Endothelial cell (in vitro differentiated cells): Measurements from ENCODE around the gene PRAME. TPM values are rescaled to one million over a fixed set of nuclear protein-coding genes. Genes with fewer than 3 reads are reported as not detected.
"Not testable (repeated sequence)": the region's sequence is repeated elsewhere in the genome, so short reads cannot be mapped to it uniquely, and the experiment has no call there.

Experiments used
- DNase-seq: peaks from one replicate; pipeline ENCODE4 v3.0.0; 2021; ENCODE audit warnings: low spot score
- H3K27ac Mint-ChIP-seq: one replicate; pipeline ENCODE4 v1.8.0; 2021; ENCODE audit warnings: mixed read lengths, inconsistent platforms; ENCODE audit not compliant: unreplicated experiment
- H3K27me3 Mint-ChIP-seq: one replicate; pipeline ENCODE4 v1.8.0; 2021; ENCODE audit warnings: mild to moderate bottlenecking, moderate library complexity, mixed read lengths, inconsistent platforms; ENCODE audit not compliant: unreplicated experiment
- H3K36me3 Mint-ChIP-seq: one replicate; pipeline ENCODE4 v1.8.0; 2021; ENCODE audit warnings: mild to moderate bottlenecking, low read depth, mixed read lengths, inconsistent platforms; ENCODE audit not compliant: unreplicated experiment
- H3K4me1 Mint-ChIP-seq: one replicate; pipeline ENCODE4 v1.8.0; 2021; ENCODE audit warnings: mild to moderate bottlenecking, mixed read lengths, inconsistent platforms; ENCODE audit not compliant: unreplicated experiment
- H3K4me3 Mint-ChIP-seq: one replicate; pipeline ENCODE4 v1.8.0; 2021; ENCODE audit warnings: mild to moderate bottlenecking, mixed read lengths, inconsistent platforms; ENCODE audit not compliant: unreplicated experiment
- H3K9me3 Mint-ChIP-seq: one replicate; pipeline ENCODE4 v1.8.0; 2021; ENCODE audit warnings: mixed read lengths, inconsistent platforms; ENCODE audit not compliant: unreplicated experiment
- CTCF ChIP-seq: fragments of 200-600 bp; sonication (generic); IDR thresholded peaks from one replicate; pipeline ENCODE4 v1.5.0; 2021; ENCODE audit warnings: antibody characterized with exemption; ENCODE audit not compliant: unreplicated experiment
- total RNA-seq: library from RNA; stranded (reverse); fragmentation: NEBNext Ultra II Directional; extraction: Animal tissue kit (Norgen Biotek cat#: 25700); gene quantifications from one replicate; pipeline ENCODE4 v1.2.1, GENCODE V29; 2021; ENCODE audit not compliant: unreplicated experiment

The PRAME gene
- total RNA-seq, 1 donor from 2014 or later, result not detected

- H3K27ac Mint-ChIP-seq, result no peak overlapping the region
These were observed 29.6 kb upstream of the PRAME start for GRCh38 chr22:22588485-22589164.

GRCh38 chr22:22587577-22588188, 28.6 kb upstream of the PRAME start:
- H3K36me3 Mint-ChIP-seq, result no peaks in the 10 kb centered on the region
- TF ChIP-seq CTCF, result no peak
- H3K27ac Mint-ChIP-seq, result no peak overlapping the region
- H3K9me3 Mint-ChIP-seq, result no peaks in the 10 kb centered on the region
- H3K4me3 Mint-ChIP-seq, result no peak overlapping the region
- DNase-seq, result no peak
- no peaks in the 10 kb centered on the region for H3K27me3 Mint-ChIP-seq
- peaks cover 5% of the 10 kb centered on the region for H3K4me1 Mint-ChIP-seq

More at GRCh38 chr22:22588485-22589164, 29.6 kb upstream of the PRAME start:
- Mint-ChIP-seq H3K4me3 (no peak overlapping the region), H3K27me3 (no peaks in the 10 kb centered on the region), H3K4me1 (peaks cover 5% of the 10 kb centered on the region), H3K36me3 (no peaks in the 10 kb centered on the region), H3K9me3 (no peaks in the 10 kb centered on the region)
- TF ChIP-seq CTCF, result no peak
- no peak for DNase-seq

- H3K9me3 Mint-ChIP-seq, result no peaks in the 10 kb centered on the region
- no peak for DNase-seq
- no peak overlapping the region for H3K4me3 Mint-ChIP-seq
- no peaks in the 10 kb centered on the region for H3K36me3 Mint-ChIP-seq
- H3K27me3 Mint-ChIP-seq, result peaks cover 1% of the 10 kb centered on the region
- H3K27ac Mint-ChIP-seq, result no peak overlapping the region
- no peak for TF ChIP-seq CTCF
- H3K4me1 Mint-ChIP-seq, result peaks cover 5% of the 10 kb centered on the region
These were observed 25.7 kb upstream of the PRAME start for GRCh38 chr22:22584722-22585121.

- no peak overlapping the region for H3K27ac Mint-ChIP-seq
- DNase-seq, result no peak
- peaks cover 1% of the 10 kb centered on the region for H3K27me3 Mint-ChIP-seq
- no peak for TF ChIP-seq CTCF
- H3K36me3 Mint-ChIP-seq, result no peaks in the 10 kb centered on the region
- no peak overlapping the region for H3K4me3 Mint-ChIP-seq
- no peaks in the 10 kb centered on the region for H3K9me3 Mint-ChIP-seq
- no peaks in the 10 kb centered on the region for H3K4me1 Mint-ChIP-seq
These were observed 24.0 kb upstream of the PRAME start for GRCh38 chr22:22583030-22583429.

- not testable (repeated sequence) for H3K36me3 Mint-ChIP-seq, H3K9me3 Mint-ChIP-seq, H3K4me3 Mint-ChIP-seq, H3K4me1 Mint-ChIP-seq, H3K27me3 Mint-ChIP-seq, H3K27ac Mint-ChIP-seq, DNase-seq
These were observed 22.5 kb upstream of the PRAME start for GRCh38 chr22:22581524-22581923.
